Endothelial cell of umbilical vein (primary cell): ENCODE data around the gene SUFU.

Experiments
- JUN ChIP-seq: IDR thresholded peaks from 2 replicates; pipeline ENCODE4 v1.6.1; 2011; ENCODE audit warnings: borderline replicate concordance, low read depth; ENCODE audit not compliant: insufficient read length, insufficient read depth
- MYC ChIP-seq: IDR thresholded peaks from one replicate; pipeline ENCODE4 v1.6.1; 2011; ENCODE audit warnings: mild to moderate bottlenecking, low read depth, low read length
- TF ChIP-seq, protein P1 (sequence below), 2 donors: IDR thresholded peaks; 1 replicate in 1 of 2; 2 replicates in 1 of 2; pipeline ENCODE4 v1.5.1; 2011; ENCODE audit warnings: low read length in 2 of 2, mild to moderate bottlenecking in 2 of 2, moderate library complexity in 2 of 2, control low read depth in 1 of 2, inconsistent platforms in 1 of 2, low read depth in 1 of 2; ENCODE audit not compliant: insufficient read depth in 1 of 2; ENCODE audit errors: extremely low read depth in 1 of 2

DNA sequence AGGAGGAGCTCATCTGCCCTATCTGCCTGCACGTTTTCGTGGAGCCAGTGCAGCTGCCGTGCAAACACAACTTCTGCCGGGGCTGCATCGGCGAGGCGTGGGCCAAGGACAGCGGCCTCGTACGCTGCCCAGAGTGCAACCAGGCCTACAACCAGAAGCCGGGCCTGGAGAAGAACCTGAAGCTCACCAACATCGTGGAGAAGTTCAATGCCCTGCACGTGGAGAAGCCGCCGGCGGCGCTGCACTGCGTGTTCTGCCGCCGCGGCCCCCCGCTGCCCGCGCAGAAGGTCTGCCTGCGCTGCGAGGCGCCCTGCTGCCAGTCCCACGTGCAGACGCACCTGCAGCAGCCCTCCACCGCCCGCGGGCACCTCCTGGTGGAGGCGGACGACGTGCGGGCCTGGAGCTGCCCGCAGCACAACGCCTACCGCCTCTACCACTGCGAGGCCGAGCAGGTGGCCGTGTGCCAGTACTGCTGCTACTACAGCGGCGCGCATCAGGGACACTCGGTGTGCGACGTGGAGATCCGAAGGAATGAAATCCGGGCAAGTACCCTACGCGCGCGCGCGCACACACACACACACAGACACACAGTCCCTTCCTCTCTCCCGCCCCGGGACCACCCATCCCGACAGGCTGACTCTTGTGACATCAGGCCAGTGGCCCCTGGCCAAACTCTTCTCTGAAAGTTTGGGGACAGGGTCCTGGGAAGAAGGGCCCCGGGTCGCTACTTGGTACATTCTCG, 141.0 kb downstream of the SUFU start:
- TF ChIP-seq JUN: no peak
- TF ChIP-seq, protein P1, sequence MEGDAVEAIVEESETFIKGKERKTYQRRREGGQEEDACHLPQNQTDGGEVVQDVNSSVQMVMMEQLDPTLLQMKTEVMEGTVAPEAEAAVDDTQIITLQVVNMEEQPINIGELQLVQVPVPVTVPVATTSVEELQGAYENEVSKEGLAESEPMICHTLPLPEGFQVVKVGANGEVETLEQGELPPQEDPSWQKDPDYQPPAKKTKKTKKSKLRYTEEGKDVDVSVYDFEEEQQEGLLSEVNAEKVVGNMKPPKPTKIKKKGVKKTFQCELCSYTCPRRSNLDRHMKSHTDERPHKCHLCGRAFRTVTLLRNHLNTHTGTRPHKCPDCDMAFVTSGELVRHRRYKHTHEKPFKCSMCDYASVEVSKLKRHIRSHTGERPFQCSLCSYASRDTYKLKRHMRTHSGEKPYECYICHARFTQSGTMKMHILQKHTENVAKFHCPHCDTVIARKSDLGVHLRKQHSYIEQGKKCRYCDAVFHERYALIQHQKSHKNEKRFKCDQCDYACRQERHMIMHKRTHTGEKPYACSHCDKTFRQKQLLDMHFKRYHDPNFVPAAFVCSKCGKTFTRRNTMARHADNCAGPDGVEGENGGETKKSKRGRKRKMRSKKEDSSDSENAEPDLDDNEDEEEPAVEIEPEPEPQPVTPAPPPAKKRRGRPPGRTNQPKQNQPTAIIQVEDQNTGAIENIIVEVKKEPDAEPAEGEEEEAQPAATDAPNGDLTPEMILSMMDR (IDR thresholded peaks at IDR 0.05; ENCODE audit: extremely low read depth in 1 of 2, insufficient read depth in 1 of 2, low read depth in 1 of 2, low read length in 2 of 2): peak; percentile 67 to 83
- peak; percentile 62 for TF ChIP-seq MYC
